H1 (cell line): Measurements from ENCODE around the gene NDFIP2. TPM values are rescaled to one million over a fixed set of nuclear protein-coding genes. Genes with fewer than 3 reads are reported as not detected.

Source experiments
- CTCF ChIA-PET: fragments of 300-600 bp; sonication (Branson Sonifier 250); formaldehyde crosslinking; loops from one replicate; lab custom pipeline; 2021; ENCODE audit not compliant: partially characterized antibody; lab: Charles Lee
- POLR2A ChIA-PET: fragments of 300-600 bp; sonication (Branson Sonifier 250); formaldehyde crosslinking; loops from one replicate; lab custom pipeline; 2021; ENCODE audit warnings: inconsistent platforms; ENCODE audit not compliant: partially characterized antibody; lab: Charles Lee
- DNase-seq, 2 experiments: peaks; one replicate each; pipeline versions ENCODE4 v3.0.0 to v3.0.0-alpha.2; 2010 to 2022; ENCODE audit warnings: low spot score in 2 of 2, low read depth in 1 of 2, mixed read lengths in 1 of 2
- FAIRE-seq: peaks from 2 replicates; lab custom pipeline; 2011; peaks lifted over from hg19 to GRCh38; lab: Jason Lieb, UNC
- H2AFZ ChIP-seq: 2 replicates; pipeline ENCODE4 v1.8.1; 2012; ENCODE audit warnings: low read length, inconsistent platforms
- H2AK5ac ChIP-seq: 2 replicates; pipeline ENCODE4 v1.6.1; 2013; ENCODE audit warnings: low read depth, low read length
- H2BK120ac ChIP-seq: replicated peaks from 2 replicates; pipeline ENCODE3; 2013; ENCODE audit warnings: low read depth, low read length, inconsistent platforms
- H2BK12ac ChIP-seq: 2 replicates; pipeline ENCODE4 v1.6.1; 2013; ENCODE audit warnings: low read depth, low read length
- H2BK15ac ChIP-seq: 2 replicates; pipeline ENCODE4 v1.6.1; 2013; ENCODE audit warnings: low read length
- H2BK20ac ChIP-seq: 2 replicates; pipeline ENCODE4 v1.6.1; 2013; ENCODE audit warnings: low read length
- H2BK5ac ChIP-seq: 2 replicates; pipeline ENCODE4 v1.6.1; 2013; ENCODE audit warnings: low read depth, low read length
- H3K14ac ChIP-seq: 2 replicates; pipeline ENCODE4 v1.6.1; 2013; ENCODE audit warnings: inconsistent platforms; ENCODE audit not compliant: insufficient read length
- H3K18ac ChIP-seq: 2 replicates; pipeline ENCODE4 v1.6.1; 2013; ENCODE audit warnings: low read length; ENCODE audit errors: extremely low read depth
- H3K23ac ChIP-seq: 2 replicates; pipeline ENCODE4 v1.6.1; 2013; ENCODE audit warnings: inconsistent platforms; ENCODE audit not compliant: insufficient read length
- H3K23me2 ChIP-seq: 2 replicates; pipeline ENCODE4 v1.6.1; 2013; ENCODE audit warnings: low read depth, low read length
- H3K27ac ChIP-seq: 2 replicates; pipeline ENCODE4 v1.6.1; 2011; ENCODE audit warnings: low read depth, low read length, inconsistent platforms
- H3K27me3 ChIP-seq, 4 experiments: replicated peaks in 1 of 4; 1 replicate in 1 of 4; 2 replicates in 3 of 4; pipeline versions ENCODE4 v1.6.1 to v1.8.1; 2011 to 2013; ENCODE audit warnings: low read length in 3 of 4, mild to moderate bottlenecking in 3 of 4, inconsistent platforms in 2 of 4, mixed read lengths in 2 of 4, moderate library complexity in 1 of 4; ENCODE audit not compliant: control insufficient read depth in 3 of 4, insufficient read depth in 3 of 4; ENCODE audit errors: extremely low read depth in 1 of 4
- H3K36me3 ChIP-seq, 4 experiments: 2 replicates each; pipeline versions ENCODE4 v1.6.1 to v1.8.1; 2011 to 2013; ENCODE audit warnings: mild to moderate bottlenecking in 4 of 4, low read length in 3 of 4, moderate library complexity in 2 of 4, control low read depth in 1 of 4, inconsistent platforms in 1 of 4; ENCODE audit not compliant: insufficient read depth in 4 of 4, control insufficient read depth in 2 of 4
- H3K4ac ChIP-seq: replicated peaks from 2 replicates; pipeline ENCODE3; 2013; ENCODE audit warnings: low read length, low read depth, mixed read lengths, inconsistent platforms; ENCODE audit not compliant: insufficient read length
- H3K4me1 ChIP-seq, 4 experiments: replicated peaks in 1 of 4; 1 replicate in 1 of 4; 2 replicates in 3 of 4; pipeline versions ENCODE4 v1.6.1 to v1.8.1; 2011 to 2013; ENCODE audit warnings: low read length in 3 of 4, inconsistent platforms in 2 of 4, mixed read lengths in 1 of 4; ENCODE audit not compliant: insufficient read depth in 4 of 4, control insufficient read depth in 3 of 4
- H3K4me2 ChIP-seq, 2 experiments: 2 replicates each; pipeline versions ENCODE4 v1.6.1 to v1.8.1; 2011 to 2013; ENCODE audit warnings: low read depth in 2 of 2, low read length in 2 of 2, control low read depth in 1 of 2, inconsistent platforms in 1 of 2, mild to moderate bottlenecking in 1 of 2; ENCODE audit not compliant: insufficient read depth in 1 of 2
- H3K4me3 ChIP-seq, 4 experiments: fragments of 200-600, 300-600 bp in 1 of 4; sonication (generic), shearing (Covaris generic), sonication (Bioruptor Twin) in 1 of 4; 2 replicates each; pipeline versions ENCODE4 v1.5.1 to v1.8.1; 2011 to 2016; ENCODE audit warnings: low read length in 4 of 4, low read depth in 3 of 4, control low read depth in 2 of 4, inconsistent platforms in 2 of 4, mild to moderate bottlenecking in 2 of 4, mixed read lengths in 1 of 4, moderate library complexity in 1 of 4; ENCODE audit not compliant: insufficient read depth in 2 of 4; ENCODE audit errors: extremely low read depth in 1 of 4
- H3K56ac ChIP-seq: replicated peaks from 2 replicates; pipeline ENCODE3; 2013; ENCODE audit warnings: low read depth, mild to moderate bottlenecking, mixed read lengths, low read length, inconsistent platforms; ENCODE audit not compliant: insufficient read length
- H3K79me1 ChIP-seq: 2 replicates; pipeline ENCODE4 v1.6.1; 2013; ENCODE audit warnings: low read depth, low read length, control low read depth
- H3K79me2 ChIP-seq, 2 experiments: 2 replicates each; pipeline versions ENCODE4 v1.6.1 to v1.8.1; 2012 to 2013; ENCODE audit warnings: low read length in 2 of 2, mild to moderate bottlenecking in 2 of 2, inconsistent platforms in 1 of 2; ENCODE audit not compliant: insufficient read depth in 2 of 2, control insufficient read depth in 1 of 2
- H3K9ac ChIP-seq, 4 experiments: replicated peaks in 1 of 4; 1 replicate in 1 of 4; 2 replicates in 3 of 4; pipeline versions ENCODE4 v1.6.1 to v1.8.1; 2011 to 2013; ENCODE audit warnings: low read depth in 3 of 4, low read length in 3 of 4, control low read depth in 2 of 4, mild to moderate bottlenecking in 2 of 4, moderate library complexity in 2 of 4, inconsistent platforms in 1 of 4; ENCODE audit errors: extremely low read depth in 1 of 4
- H3K9me3 ChIP-seq, 2 experiments: 2 replicates each; pipeline versions ENCODE4 v1.6.1 to v1.8.1; 2012 to 2013; ENCODE audit warnings: mild to moderate bottlenecking in 2 of 2, moderate library complexity in 2 of 2, control low read depth in 1 of 2, inconsistent platforms in 1 of 2, low read depth in 1 of 2, low read length in 1 of 2, mixed read lengths in 1 of 2; ENCODE audit not compliant: insufficient read depth in 2 of 2
- H4K20me1 ChIP-seq, 2 experiments: replicated peaks in 1 of 2; 2 replicates each; pipeline versions ENCODE3 to v1.8.1; 2011 to 2013; ENCODE audit warnings: inconsistent platforms in 2 of 2, low read length in 2 of 2, mild to moderate bottlenecking in 1 of 2; ENCODE audit not compliant: insufficient read depth in 2 of 2, control insufficient read depth in 1 of 2
- H4K5ac ChIP-seq: 2 replicates; pipeline ENCODE4 v1.6.1; 2013; ENCODE audit warnings: low read length, low read depth, mixed read lengths, inconsistent platforms; ENCODE audit not compliant: insufficient read length
- H4K8ac ChIP-seq: 2 replicates; pipeline ENCODE4 v1.8.0; 2013; ENCODE audit warnings: mild to moderate bottlenecking, moderate library complexity, low read length, inconsistent platforms; ENCODE audit not compliant: insufficient read depth; ENCODE audit errors: extremely low read depth
- H4K91ac ChIP-seq: replicated peaks from 2 replicates; pipeline ENCODE3; 2013; ENCODE audit warnings: low read length, mixed read lengths, inconsistent platforms; ENCODE audit not compliant: insufficient read length
- BCL11A ChIP-seq, 2 experiments: IDR thresholded peaks; one replicate each; pipeline ENCODE4 v1.6.1; 2011; ENCODE audit warnings: low read depth in 2 of 2, low read length in 2 of 2, mild to moderate bottlenecking in 2 of 2
- CBX8 ChIP-seq: fragments of 300-800, 300-1000 bp; sonication (generic); IDR thresholded peaks from 2 replicates; pipeline ENCODE4 v1.7.1; 2016; ENCODE audit warnings: low read depth, low read length, borderline replicate concordance
- KDM1A ChIP-seq: fragments of 200-600, 300-600 bp; sonication (generic); IDR thresholded peaks from 2 replicates; pipeline ENCODE4 v1.7.1; 2016; ENCODE audit warnings: mild to moderate bottlenecking, low read length, borderline replicate concordance
- RNF2 ChIP-seq: fragments of 200-900, 300-1000 bp; sonication (generic); IDR thresholded peaks from 2 replicates; pipeline ENCODE4 v1.7.1; 2016; ENCODE audit warnings: borderline replicate concordance, low read depth, mild to moderate bottlenecking, antibody characterized with exemption, low read length; ENCODE audit not compliant: poor library complexity, severe bottlenecking; ENCODE audit errors: missing control alignments
- SAP30 ChIP-seq: fragments of 300-600 bp; sonication (generic); IDR thresholded peaks from 2 replicates; pipeline ENCODE4 v1.7.1; 2012; ENCODE audit warnings: low read length, moderate library complexity, mild to moderate bottlenecking, inconsistent platforms; ENCODE audit not compliant: insufficient read depth, insufficient replicate concordance
- YY1 ChIP-seq: IDR thresholded peaks from 2 replicates; pipeline ENCODE4 v1.6.1; 2011; ENCODE audit warnings: low read depth, mild to moderate bottlenecking, low read length
- WGBS, 2 experiments: shearing (Covaris generic) in 1 of 2; methylation state at CpG; one replicate each; pipeline versions ENCODE4 v1.1.6 to v1.1.7; 2013 to 2015; ENCODE audit warnings: low lambda C conversion rate in 2 of 2, mixed read lengths in 2 of 2, inconsistent platforms in 1 of 2, low coverage in 1 of 2, missing lambda C conversion rate in 1 of 2; ENCODE audit not compliant: insufficient replicate concordance in 2 of 2, insufficient coverage in 1 of 2, insufficient read length in 1 of 2; ENCODE audit errors: extremely low coverage in 1 of 2, missing lambda C conversion rate in 1 of 2; 5-methylcytosine and 5-hydroxymethylcytosine counted together
- polyA plus RNA-seq, 7 experiments: library from polyadenylated mRNA; depleted of rRNA in 3 of 7; stranded (reverse) in 5 of 7; unstranded in 2 of 7; fragments of >200 nt in 5 of 7; fragments of 200-250 nt in 2 of 7; gene quantifications; 1 replicate in 5 of 7; 2 replicates in 1 of 7; 4 replicates in 1 of 7; pipeline versions ENCODE4 v1.2.1 to v1.2.3, GENCODE V29; 2011 to 2013; ENCODE audit warnings: missing spikeins in 2 of 7, mixed read lengths in 2 of 7
- total RNA-seq: library from RNA; stranded (reverse); fragmentation: NEBNext Ultra II Directional; extraction: Animal tissue kit (Norgen Biotek cat#: 25700); gene quantifications from 2 replicates; pipeline ENCODE4 v1.2.1, GENCODE V29; 2021

The NDFIP2 gene
- total and polyA plus RNA-seq, 2 of the 8 experiments (the other 6 are each of a cell fraction or from before 2014, with no cell fraction given), result 11.1 to 32.9 TPM

DNA sequence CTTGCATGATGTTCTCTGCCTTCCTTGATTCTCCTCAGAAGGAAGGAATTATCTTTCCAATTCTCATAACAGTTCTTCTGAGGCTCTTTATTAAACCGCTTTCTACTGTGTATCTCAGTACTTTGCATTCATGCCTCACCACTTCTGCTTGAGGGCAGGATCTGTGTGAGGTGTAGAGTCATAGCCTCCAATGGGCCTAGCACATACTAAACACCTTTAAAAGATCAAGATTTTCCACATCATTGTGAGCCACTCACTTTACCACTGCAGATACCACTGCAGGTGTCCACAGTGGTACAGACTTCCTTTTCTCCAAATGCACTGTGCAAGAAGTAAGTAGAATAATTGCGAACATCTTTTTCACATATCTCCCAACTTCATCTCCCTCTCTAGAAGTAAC lies 76.7 kb downstream of the NDFIP2 start:
- H4K91ac ChIP-seq, result no peak overlapping the region
- H2BK120ac ChIP-seq, result no peak overlapping the region
- TF ChIP-seq RNF2, result no peak
- no peak for TF ChIP-seq YY1
- no peak for TF ChIP-seq SAP30
- no peak for TF ChIP-seq KDM1A
- no peak for TF ChIP-seq BCL11A (IDR thresholded peaks at IDR 0.05; ENCODE audit: low read depth in 2 of 2, low read length in 2 of 2)
- TF ChIP-seq CBX8, result no peak
- TF ChIP-seq, all 59 proteins: peak for 0
- Histone ChIP-seq H3K79me1 (no peaks in the 10 kb centered on the region), H3K23me2 (no peaks in the 10 kb centered on the region), H3K4me2 (no peak overlapping the region), H3K36me3 (peaks cover 0 to 2% (median 0%) of the 10 kb centered on the region in 4 experiments; a peak in 1 of 8 replicates), H2BK5ac (no peak overlapping the region), H3K4ac (no peak overlapping the region), H2BK20ac (no peak overlapping the region), H3K27ac (no peak overlapping the region), H3K4me1 (no peaks in the 10 kb centered on the region), H2AK5ac (no peak overlapping the region), H3K18ac (no peak overlapping the region), H2BK12ac (no peak overlapping the region), H3K14ac (no peak overlapping the region), H3K56ac (no peak overlapping the region), H4K20me1 (no peaks in the 10 kb centered on the region), H4K5ac (no peak overlapping the region), H3K23ac (no peak overlapping the region), H3K9ac (0 out of 7 replicates have a peak overlapping the region, but pooled peaks of 1 of the 4 experiments have one; percentile 1), H2BK15ac (no peak overlapping the region), H2AFZ (no peak overlapping the region), H3K79me2 (no peaks in the 10 kb centered on the region), H3K9me3 (peaks cover 6 to 7% of the 10 kb centered on the region in 2 experiments; a peak in 2 of 4 replicates), H3K4me3 (no peak overlapping the region), H3K27me3 (no peaks in the 10 kb centered on the region), H4K8ac (no peak overlapping the region)
- WGBS, 2 experiments, result 97% methylated on average over 2 of the region's 2 CpGs; no CpG with 5 or more reads in 1 of the 2 experiments
- DNase-seq, result no peak
- FAIRE-seq, result no peak
- CTCF ChIA-PET, result no interaction called here
- POLR2A ChIA-PET, result no interaction called here
